ENCODE measurements around the gene DNAH5. TPM values are rescaled to one million over a fixed set of nuclear protein-coding genes. Genes with fewer than 3 reads are reported as not detected.
"Not testable (repeated sequence)": the region's sequence is repeated elsewhere in the genome, so short reads cannot be mapped to it uniquely, and the experiment has no call there.

The DNAH5 gene
- total RNA-seq, 4 donors from 2014 or later, result 0.28 to 3.3 (median 0.44) TPM

GRCh38 chr5:13816126-13816525 is 128.4 kb downstream of the DNAH5 start:
- H3K4me1 ChIP-seq, result no peaks in the 10 kb centered on the region
- no peaks in the 10 kb centered on the region for H3K27me3 ChIP-seq
- DNase-seq, result no peak
- H3K4me3 ChIP-seq, result no peak overlapping the region
- no peaks in the 10 kb centered on the region for H3K9me3 ChIP-seq
- no peak overlapping the region for H3K27ac ChIP-seq
- no peak for TF ChIP-seq POLR2A (IDR thresholded peaks at IDR 0.05)
- TF ChIP-seq, protein P1, sequence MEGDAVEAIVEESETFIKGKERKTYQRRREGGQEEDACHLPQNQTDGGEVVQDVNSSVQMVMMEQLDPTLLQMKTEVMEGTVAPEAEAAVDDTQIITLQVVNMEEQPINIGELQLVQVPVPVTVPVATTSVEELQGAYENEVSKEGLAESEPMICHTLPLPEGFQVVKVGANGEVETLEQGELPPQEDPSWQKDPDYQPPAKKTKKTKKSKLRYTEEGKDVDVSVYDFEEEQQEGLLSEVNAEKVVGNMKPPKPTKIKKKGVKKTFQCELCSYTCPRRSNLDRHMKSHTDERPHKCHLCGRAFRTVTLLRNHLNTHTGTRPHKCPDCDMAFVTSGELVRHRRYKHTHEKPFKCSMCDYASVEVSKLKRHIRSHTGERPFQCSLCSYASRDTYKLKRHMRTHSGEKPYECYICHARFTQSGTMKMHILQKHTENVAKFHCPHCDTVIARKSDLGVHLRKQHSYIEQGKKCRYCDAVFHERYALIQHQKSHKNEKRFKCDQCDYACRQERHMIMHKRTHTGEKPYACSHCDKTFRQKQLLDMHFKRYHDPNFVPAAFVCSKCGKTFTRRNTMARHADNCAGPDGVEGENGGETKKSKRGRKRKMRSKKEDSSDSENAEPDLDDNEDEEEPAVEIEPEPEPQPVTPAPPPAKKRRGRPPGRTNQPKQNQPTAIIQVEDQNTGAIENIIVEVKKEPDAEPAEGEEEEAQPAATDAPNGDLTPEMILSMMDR (IDR thresholded peaks at IDR 0.05), result no peak
- H3K36me3 ChIP-seq, result no peaks in the 10 kb centered on the region

DNA sequence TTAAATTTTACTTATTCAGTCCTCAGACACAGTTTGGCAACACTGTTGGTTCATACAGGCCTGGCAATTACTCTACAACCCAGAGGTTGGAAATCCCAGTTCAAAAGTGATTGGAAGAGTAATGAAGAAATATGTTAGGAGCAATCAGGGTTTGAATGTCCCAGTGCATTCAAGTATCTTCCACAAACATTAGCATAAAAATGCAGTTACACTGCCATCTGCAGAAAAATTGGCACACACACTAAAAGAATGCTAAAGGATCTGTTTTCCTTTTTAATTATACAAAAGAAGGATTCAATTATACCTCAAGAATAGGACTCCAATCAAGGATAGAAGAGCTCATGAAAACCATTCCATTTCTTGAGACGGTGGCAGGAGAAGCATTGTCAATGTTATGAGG is 130.2 kb downstream of the DNAH5 start:
- H3K4me1 ChIP-seq, result no peaks in the 10 kb centered on the region
- no peak for DNase-seq
- no peaks in the 10 kb centered on the region for H3K9me3 ChIP-seq
- TF ChIP-seq, protein P1 (IDR thresholded peaks at IDR 0.05), result no peak
- TF ChIP-seq POLR2A (IDR thresholded peaks at IDR 0.05), result no peak
- no peak overlapping the region for H3K27ac ChIP-seq
- H3K4me3 ChIP-seq, result no peak overlapping the region
- H3K36me3 ChIP-seq, result no peaks in the 10 kb centered on the region
- no peaks in the 10 kb centered on the region for H3K27me3 ChIP-seq

DNA sequence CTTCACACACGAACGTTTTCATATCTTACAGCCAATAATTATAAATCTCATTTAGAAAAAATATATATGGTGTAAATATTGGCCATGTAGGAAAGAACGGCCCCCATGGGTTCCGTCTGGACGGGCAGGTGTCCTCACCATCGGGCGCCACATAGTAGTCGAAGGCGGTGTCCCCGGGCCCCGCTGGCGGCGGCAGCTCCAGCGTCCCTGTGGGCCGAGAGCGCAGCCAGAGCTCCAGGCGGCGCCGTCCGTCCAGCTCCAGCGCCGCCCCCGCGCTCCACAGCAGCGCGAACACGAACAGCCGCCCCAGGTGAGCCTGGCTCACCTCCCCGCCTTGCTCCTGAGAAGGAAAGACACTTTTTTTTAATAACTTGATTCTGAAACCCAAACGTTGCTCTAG is 134.6 kb downstream of the DNAH5 start:
- no peaks in the 10 kb centered on the region for H3K4me1 ChIP-seq
- DNase-seq, result no peak
- no peak overlapping the region for H3K27ac ChIP-seq
- H3K27me3 ChIP-seq, result no peaks in the 10 kb centered on the region
- H3K4me3 ChIP-seq, result no peak overlapping the region
- TF ChIP-seq, protein P1 (IDR thresholded peaks at IDR 0.05), result no peak
- TF ChIP-seq POLR2A (IDR thresholded peaks at IDR 0.05), result no peak
- H3K36me3 ChIP-seq, result no peaks in the 10 kb centered on the region
- no peaks in the 10 kb centered on the region for H3K9me3 ChIP-seq

DNA sequence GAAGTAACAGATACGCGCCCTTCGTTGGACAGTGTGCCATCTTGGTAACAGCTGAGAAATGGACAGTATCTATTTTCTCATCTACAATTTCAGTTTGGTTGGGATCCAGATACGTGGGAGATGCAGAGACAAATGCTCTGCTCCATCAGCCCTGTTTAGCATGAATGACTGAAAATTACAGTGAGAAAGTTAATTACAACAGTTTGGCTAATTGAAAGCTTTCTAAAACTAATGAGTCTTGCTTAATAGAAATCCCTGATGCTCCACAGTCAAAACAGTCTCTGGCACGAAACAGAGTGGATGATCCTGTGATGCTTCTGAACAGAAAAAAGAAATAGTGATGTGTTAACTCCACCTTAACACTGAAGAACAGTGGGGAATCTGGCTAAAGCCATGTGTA is 140.2 kb downstream of the DNAH5 start:
- H3K9me3 ChIP-seq, result no peaks in the 10 kb centered on the region
- TF ChIP-seq, protein P1 (IDR thresholded peaks at IDR 0.05), result no peak
- no peak for TF ChIP-seq POLR2A (IDR thresholded peaks at IDR 0.05)
- no peak overlapping the region for H3K27ac ChIP-seq

DNA sequence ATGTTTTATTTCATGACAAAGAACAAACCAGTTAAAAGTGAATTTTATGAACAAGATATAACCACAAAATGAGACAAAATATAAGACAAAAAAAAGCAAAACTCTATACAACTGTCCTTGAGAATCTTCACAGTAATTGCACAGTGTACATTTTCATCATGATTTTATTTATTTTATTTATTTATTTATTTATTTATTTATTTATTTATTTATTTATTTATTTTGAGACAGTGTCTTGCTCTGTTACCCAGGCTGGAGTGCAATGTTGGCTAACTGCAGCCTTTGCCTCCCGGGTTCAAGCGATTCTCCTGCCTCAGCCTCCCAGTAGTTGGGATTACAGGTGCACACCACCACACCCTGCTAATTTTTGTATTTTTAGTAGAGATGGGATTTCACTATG is 145.9 kb downstream of the DNAH5 start:
- DNase-seq, H3K36me3 ChIP-seq, H3K4me3 ChIP-seq: not testable (repeated sequence)

More for the DNA sequence above, 140.2 kb downstream of the DNAH5 start:
- no peak overlapping the region for H3K4me3 ChIP-seq
- no peaks in the 10 kb centered on the region for H3K4me1 ChIP-seq
- H3K36me3 ChIP-seq, result no peaks in the 10 kb centered on the region
- no peaks in the 10 kb centered on the region for H3K27me3 ChIP-seq
- DNase-seq, result no peak

GRCh38 chr5:13785781-13786415 is 158.6 kb downstream of the DNAH5 start:
- no peaks in the 10 kb centered on the region for H3K27me3 ChIP-seq
- no peak for TF ChIP-seq POLR2A (IDR thresholded peaks at IDR 0.05)
- TF ChIP-seq, protein P1 (IDR thresholded peaks at IDR 0.05), result no peak
- H3K4me1 ChIP-seq, result no peaks in the 10 kb centered on the region
- no peaks in the 10 kb centered on the region for H3K36me3 ChIP-seq
- H3K4me3 ChIP-seq, result no peak overlapping the region
- H3K27ac ChIP-seq, result no peak overlapping the region
- no peak for DNase-seq
- no peaks in the 10 kb centered on the region for H3K9me3 ChIP-seq

More for the DNA sequence above, 145.9 kb downstream of the DNAH5 start:
- not testable (repeated sequence) for H3K9me3 ChIP-seq, H3K4me1 ChIP-seq, H3K27me3 ChIP-seq, H3K27ac ChIP-seq
